Activated naive CD4-positive, alpha-beta T cell (primary cell): ENCODE results near the gene LGALS7.
"Not testable (repeated sequence)": the region's sequence is repeated elsewhere in the genome, so short reads cannot be mapped to it uniquely, and the experiment has no call there.

ENCODE experiments used
- DNase-seq, 4 experiments: peaks; one replicate each; lab custom pipeline; 2025; lab: John Stamatoyannopoulos, UW

The LGALS7 gene

DNA sequence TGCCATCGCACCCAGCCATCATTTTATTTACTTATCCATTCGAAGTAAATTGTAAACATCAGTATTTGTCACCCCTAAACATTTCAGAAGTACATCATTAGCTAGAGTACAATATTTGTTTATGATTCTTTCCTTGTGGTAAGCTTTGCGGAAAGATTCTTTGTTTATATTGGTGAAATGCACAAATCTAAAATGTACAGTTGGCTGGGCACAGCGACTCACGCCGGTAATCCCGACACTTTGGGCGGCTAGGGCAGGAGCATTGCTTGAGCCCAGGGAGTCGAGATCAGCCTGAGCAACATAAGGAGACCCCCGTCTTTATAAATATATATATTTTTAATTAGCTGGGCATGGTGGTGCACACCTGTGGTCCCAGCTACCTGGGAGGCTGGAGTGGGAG, 25.8 kb upstream of the LGALS7 start:
- no peak for DNase-seq

DNA sequence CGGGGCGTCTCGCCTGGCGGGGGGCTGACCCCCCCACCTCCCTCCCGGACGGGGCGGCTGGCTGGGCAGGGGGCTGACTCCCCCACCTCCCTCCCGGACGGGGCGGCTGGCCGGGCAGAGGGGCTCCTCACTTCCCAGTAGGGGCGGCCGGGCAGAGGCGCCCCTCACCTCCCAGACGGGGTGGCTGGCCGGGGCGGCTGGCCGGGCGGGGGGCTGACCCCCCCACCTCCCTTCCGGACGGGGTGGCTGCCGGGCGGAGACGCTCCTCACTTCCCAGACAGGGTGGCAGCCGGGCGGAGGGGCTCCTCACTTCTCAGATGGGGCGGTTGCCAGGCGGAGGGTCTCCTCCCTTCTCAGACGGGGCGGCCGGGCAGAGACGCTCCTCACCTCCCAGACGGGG, 24.5 kb upstream of the LGALS7 start:
- not testable (repeated sequence) for DNase-seq

DNA sequence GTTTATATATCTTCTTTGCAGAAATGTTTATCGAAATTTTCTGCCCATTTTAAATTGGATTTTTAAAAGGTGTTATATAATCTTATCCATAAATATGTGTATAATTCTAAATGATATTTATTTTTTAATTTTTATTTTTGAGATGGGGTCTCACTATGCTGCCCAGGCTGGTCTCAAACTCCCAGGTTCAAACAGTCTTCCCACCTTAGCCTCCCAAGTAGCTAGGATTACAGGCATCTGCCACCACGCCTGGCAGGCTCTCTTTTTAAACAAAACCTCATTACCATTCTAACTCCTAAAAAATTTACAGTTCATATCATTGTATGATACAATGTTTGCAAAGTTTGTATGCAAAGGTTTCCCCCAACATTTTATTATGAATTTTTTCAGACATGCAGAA, 22.8 kb upstream of the LGALS7 start:
- no peak for DNase-seq

- no peak for DNase-seq
Measured at GRCh38 chr19:38795549-38795948, 22.2 kb upstream of the LGALS7 start.

DNA sequence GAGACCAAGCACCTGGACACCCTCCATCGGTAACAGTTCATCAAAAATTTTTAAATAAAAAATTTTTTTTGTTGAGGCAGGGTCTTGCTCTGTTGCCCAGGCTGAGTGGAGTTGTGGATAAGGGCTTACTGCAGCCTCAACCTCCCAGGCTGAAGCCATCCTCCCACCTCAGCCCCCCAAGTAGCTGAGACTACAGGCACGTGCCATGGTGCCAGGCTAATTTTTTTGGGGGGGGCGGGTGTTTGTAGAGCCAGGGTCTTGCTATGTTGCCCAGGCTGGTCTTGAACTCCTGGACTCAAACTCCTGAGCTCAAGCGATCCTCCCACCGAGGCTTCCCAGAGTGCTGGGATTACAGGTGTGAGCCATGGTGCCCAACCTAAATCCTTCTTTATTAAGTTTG, 20.4 kb upstream of the LGALS7 start:
- no peak for DNase-seq

GRCh38 chr19:38793177-38793576, 19.9 kb upstream of the LGALS7 start:
- DNase-seq = no peak

DNA sequence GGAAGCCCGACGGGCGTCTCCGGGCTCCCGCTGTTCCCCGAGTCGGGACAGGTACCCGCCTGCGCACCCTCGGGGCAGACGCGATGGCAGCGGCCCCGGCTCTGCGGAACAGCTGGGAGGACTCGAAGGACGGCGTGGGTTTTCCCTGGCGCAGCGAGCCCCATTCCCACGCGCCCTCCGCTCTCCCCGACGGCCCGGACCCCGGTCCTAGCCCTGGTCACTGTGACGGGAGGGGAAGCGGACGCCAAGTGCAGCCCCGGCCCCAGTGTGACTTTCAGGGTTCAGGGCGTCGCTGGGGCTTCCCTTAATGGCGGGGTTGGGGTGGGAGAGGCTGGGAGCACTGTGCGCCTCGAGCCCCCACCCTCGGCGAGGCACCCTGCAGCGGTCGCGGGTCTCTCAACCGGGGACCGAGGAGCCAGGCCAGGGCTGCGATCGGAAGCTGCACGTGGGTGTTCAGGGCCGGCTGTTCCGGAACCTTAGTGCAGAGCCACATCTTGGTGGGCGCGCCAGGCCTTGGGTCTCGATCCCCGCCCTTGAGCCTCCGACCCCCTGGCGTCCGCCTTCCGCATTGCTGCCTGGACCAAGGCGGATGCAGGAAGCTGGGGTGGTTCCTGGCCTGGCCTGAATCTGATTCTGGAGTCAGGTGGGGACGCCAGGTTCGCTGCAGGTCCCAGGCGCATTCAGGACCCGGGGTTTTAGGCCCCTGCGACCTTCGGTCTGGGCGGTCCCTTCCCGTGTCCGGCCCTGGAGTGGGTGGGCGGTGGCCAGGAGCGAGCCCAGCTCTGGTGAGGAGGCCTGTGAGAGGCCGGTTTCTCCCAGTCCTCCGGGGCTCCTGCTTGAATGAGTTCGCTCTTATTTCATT, 19.2 kb upstream of the LGALS7 start:
- DNase-seq = peak in 2 of 4 experiments; percentile 15 to 21

DNA sequence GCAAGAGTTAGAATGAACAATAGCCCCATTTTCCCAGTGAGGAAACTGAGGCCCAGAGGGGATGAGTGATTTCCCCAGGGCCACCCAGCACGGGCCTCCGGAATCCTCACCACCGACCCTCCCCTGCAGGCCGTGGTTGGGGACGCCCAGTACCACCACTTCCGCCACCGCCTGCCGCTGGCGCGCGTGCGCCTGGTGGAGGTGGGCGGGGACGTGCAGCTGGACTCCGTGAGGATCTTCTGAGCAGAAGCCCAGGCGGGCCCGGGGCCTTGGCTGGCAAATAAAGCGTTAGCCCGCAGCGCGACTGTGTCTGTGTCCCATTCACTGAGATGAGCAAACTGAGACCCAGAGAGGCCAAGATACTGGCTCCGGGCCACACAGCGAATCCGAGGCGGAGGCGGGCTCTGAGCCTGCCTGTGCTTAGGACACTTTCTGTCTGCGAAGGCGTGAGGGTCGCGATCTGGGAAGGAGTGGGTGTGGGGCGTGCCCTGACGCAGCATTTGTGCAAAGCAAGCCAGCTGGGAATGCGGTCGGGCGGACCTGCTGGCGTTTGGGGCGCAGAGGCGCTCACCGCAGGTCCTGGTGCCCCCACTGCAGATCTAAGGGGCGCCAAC, 18.2 kb upstream of the LGALS7 start:
- DNase-seq = not testable (repeated sequence)

- not testable (repeated sequence) for DNase-seq
Measured at GRCh38 chr19:38790507-38791403, 17.4 kb upstream of the LGALS7 start.

DNA sequence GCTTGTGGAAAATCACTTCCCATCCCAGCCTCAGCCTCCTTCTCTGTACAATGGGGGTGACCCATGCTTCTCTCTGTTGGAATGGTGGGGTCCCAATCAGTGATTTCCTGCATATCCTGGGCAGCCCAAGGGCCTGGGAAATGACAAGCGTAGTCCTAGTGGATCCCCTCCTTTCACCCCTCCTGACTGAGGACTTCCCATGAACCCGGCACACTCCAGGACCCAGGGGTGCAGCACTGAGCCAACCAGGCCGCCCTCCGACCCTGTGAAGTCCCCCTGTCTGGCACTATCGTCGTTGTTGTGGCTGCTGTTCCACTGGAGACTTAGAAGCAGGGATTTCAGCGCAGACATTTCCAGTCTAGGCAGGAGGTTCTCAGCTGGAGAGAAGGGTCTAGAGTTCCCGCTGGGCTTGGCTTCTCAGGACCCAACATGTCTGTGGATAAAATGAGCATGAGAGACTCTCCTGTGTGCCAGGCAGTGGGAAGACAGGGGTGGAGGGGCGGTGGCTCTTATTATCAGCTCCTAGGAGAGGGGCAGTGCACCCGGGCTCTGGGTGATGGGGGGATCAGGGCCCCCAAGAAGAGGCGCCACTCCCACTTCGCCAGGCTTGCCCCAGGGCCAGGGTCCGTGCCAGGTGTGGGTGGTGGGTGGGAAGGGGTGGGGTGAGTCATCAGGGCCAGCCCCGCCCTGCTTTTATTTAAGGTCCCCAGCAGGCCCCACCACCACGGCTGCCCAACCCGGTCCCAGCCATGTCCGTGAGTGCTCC, 15.3 kb upstream of the LGALS7 start, which contains the start of gene LGALS7B:
Gene LGALS7B (plus strand): TSS at position 723 of the 766 bp plus-strand sequence. CDS start 27 bp downstream, at position 750.
- no peak for DNase-seq

DNA sequence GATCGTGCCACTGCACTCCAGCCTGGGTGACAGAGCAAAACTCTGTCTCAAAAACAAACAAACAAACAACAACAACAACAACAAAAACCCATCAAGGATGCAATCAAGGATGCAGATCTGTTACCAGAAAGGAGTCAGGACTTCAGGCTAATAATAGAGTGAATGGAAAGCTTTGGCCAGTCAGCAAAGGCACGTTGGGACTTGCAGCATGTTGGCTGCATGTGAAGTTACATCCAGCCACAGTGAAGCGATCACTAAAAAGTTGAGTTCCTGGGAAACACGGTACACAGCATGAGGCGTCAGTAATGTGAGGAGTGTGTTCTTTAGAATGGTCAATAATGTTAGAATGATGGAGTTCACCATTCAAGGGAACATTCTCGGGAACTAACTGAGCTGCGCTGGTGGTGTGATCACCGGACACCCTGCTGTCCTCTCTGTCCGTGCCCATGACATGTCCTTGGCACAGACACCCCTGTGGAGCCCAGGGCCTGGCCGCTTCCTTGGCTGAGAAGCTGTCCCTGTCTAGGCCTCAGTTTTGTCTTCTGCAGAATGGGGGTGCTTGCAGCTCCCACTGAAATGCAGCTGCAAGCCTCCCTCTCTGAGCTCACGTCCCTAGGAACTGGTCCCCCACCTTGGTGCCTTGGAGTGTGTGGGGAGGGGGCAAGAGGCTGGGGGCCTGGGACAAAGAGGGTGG, 13.4 kb upstream of the LGALS7 start:
- DNase-seq = no peak

GRCh38 chr19:38786061-38786460, 12.7 kb upstream of the LGALS7 start:
- not testable (repeated sequence) for DNase-seq

DNA sequence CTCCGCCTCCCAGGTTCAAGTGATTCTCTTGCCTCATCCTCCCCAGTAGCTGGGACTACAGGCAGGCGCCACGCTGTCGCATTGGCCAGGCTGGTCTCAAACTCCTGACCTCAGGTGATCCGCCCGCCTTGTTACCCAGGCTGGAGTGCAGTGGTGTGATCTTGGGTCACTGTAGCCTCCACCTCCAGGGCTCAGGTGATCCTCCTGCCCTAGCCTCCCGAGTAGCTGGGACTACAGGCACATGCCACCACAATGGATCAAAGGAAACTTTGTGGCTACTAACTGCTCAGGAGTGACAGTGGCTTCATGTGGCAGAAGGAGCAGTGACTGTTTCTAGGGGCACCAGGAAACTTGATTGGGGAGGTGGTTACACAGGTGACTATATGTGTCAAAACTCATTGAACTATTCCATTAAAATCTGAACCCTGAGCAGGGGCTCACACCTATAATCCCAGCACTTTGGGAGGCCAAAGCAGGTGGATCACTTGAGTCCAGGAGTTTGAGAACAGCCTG, 11.9 kb upstream of the LGALS7 start:
- DNase-seq = no peak

DNA sequence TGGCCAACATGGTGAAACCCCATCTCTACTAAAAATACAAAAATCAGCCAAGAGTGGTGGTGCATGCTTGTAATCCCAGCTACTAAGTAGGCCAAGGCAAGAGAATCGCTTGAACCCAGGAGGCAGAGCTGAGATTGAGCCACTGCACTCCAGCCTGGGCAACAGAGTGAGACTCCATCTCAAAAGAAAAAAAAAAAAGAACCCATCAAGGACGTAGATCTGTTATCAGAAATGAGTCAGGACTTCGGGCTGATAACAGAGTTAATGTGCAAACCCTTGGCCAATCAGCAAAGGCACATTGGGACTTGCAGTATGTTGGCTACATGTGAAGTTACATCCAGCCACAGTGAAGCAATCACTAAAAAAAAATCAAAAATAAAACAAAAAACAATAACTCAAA, 10.9 kb upstream of the LGALS7 start:
- no peak for DNase-seq

GRCh38 chr19:38782212-38782611, 8.9 kb upstream of the LGALS7 start:
- not testable (repeated sequence) for DNase-seq

DNA sequence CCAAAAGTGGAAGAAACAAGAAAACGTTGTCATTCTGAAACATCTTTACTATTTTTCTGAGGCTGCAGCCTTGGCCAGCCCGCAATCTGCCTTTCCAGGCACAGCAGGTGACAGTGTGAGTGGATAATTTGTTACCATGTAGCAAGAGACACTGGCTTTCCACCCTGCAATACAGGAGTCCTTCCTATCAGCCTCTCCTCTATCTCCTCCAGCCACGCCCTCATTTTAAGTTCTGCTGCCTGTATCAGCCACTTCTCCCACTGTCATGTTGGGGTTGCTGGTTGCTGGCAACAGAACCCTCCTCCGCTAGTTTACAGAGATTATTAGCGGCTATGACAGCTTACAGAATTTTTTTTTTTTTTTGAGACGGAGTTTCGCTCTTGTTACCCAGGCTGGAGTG, 7.7 kb upstream of the LGALS7 start:
- no peak for DNase-seq

- no peak for DNase-seq
Measured at GRCh38 chr19:38780443-38780842, 7.1 kb upstream of the LGALS7 start.

- DNase-seq = no peak
Measured at GRCh38 chr19:38778733-38779132, 5.4 kb upstream of the LGALS7 start.

GRCh38 chr19:38774181-38774950, 1.0 kb upstream of the LGALS7 start:
- no peak for DNase-seq

- not testable (repeated sequence) for DNase-seq
Measured at GRCh38 chr19:38771569-38771968, 1.7 kb downstream of the LGALS7 start.
